ENCODE data around the gene HSPA12B. TPM values are rescaled to one million over a fixed set of nuclear protein-coding genes. Genes with fewer than 3 reads are reported as not detected.

HSPA12B gene
- total RNA-seq, 1 experiment from 2014 or later = 2.7 TPM

- H2BK120ac ChIP-seq (ENCODE audit: low read depth, low read length, poor library complexity, severe bottlenecking) = no peak overlapping the region
- H3K27me3 Mint-ChIP-seq (ENCODE audit: low read depth) = peaks cover 33% of the 10 kb centered on the region
- DNase-seq = no peak
Measured at GRCh38 chr20:3784863-3785239, 52.4 kb downstream of the HSPA12B start.

More at GRCh38 chr20:3784863-3785239, 52.4 kb downstream of the HSPA12B start:
- H3K9me3 ChIP-seq (ENCODE audit: control insufficient read depth, low read depth, low read length) = no peaks in the 10 kb centered on the region
- H4K5ac ChIP-seq (ENCODE audit: insufficient read length, low read depth, low read length) = no peak overlapping the region
- H3K9ac ChIP-seq (ENCODE audit: extremely low read depth, insufficient read length, low read length) = no peak overlapping the region
- H4K91ac ChIP-seq (ENCODE audit: insufficient read length, low read depth, low read length) = no peak overlapping the region
- Mint-ChIP-seq H3K9me3 (no peaks in the 10 kb centered on the region), H3K4me3 (peak overlapping the region; percentile 8 to 40; a peak in 4 of 5 replicates), H3K36me3 (ENCODE audit: insufficient read depth in 1 of 3, low read depth in 3 of 3) (peaks cover 5 to 12% (median 8%) of the 10 kb centered on the region in 3 experiments), H3K27ac (no peak overlapping the region), H3K4me1 (peaks cover 21 to 32% of the 10 kb centered on the region in 2 experiments)
- H3K4me1 ChIP-seq (ENCODE audit: insufficient read depth, low read length) = no peaks in the 10 kb centered on the region
- H2BK15ac ChIP-seq (ENCODE audit: low read depth, low read length) = no peak overlapping the region
- H2BK20ac ChIP-seq (ENCODE audit: low read depth, low read length, poor library complexity, severe bottlenecking) = no peak overlapping the region
- H3K4ac ChIP-seq (ENCODE audit: low read depth, low read length) = no peak overlapping the region
- no peak overlapping the region for H2AK5ac ChIP-seq (ENCODE audit: insufficient read length, low read length)
- no peak overlapping the region for H3T11ph ChIP-seq (ENCODE audit: low read length)
- no peak overlapping the region for H2BK5ac ChIP-seq (ENCODE audit: insufficient read length, low read length)
- no peak overlapping the region for H3K4me2 ChIP-seq (ENCODE audit: insufficient read depth, insufficient read length, low read length)
- H4K20me1 ChIP-seq (ENCODE audit: control insufficient read depth, insufficient read depth, insufficient read length) = no peaks in the 10 kb centered on the region
- no peak overlapping the region for H3K27ac ChIP-seq (ENCODE audit: insufficient read length, low read depth, low read length)
- H3K23ac ChIP-seq (ENCODE audit: insufficient read length, low read depth, low read length) = no peak overlapping the region
- H3K79me1 ChIP-seq (ENCODE audit: insufficient read depth, low read depth, low read length, poor library complexity, severe bottlenecking) = no peaks in the 10 kb centered on the region
- H4K8ac ChIP-seq (replicated peaks; ENCODE audit: insufficient read length, low read depth, low read length) = no peak overlapping the region
- TF ChIP-seq CTCF (conservative IDR thresholded peaks at IDR 0.05) = no peak
- no peak overlapping the region for H2BK12ac ChIP-seq (ENCODE audit: insufficient read length, low read depth, low read length)
- no peak overlapping the region for H3K56ac ChIP-seq (ENCODE audit: insufficient read length, low read depth, low read length)
- H3K23me2 ChIP-seq (ENCODE audit: insufficient read length, low read depth, low read length, poor library complexity, severe bottlenecking) = peaks cover 10% of the 10 kb centered on the region
- H3K27me3 ChIP-seq (ENCODE audit: insufficient read depth, low read length) = no peaks in the 10 kb centered on the region
- no peak overlapping the region for H3K14ac ChIP-seq (ENCODE audit: insufficient read depth, low read length)
- no peaks in the 10 kb centered on the region for H3K79me2 ChIP-seq (ENCODE audit: insufficient read depth, low read length)
- no CpG with 5 or more reads among the region's 6 CpGs for WGBS (ENCODE audit: extremely low coverage, insufficient read length, low lambda C conversion rate)
- no peak overlapping the region for H2AFZ ChIP-seq (ENCODE audit: low read length)
- H3K18ac ChIP-seq (ENCODE audit: insufficient read length, low read depth, low read length) = no peak overlapping the region

Data from H9 (cell line).